Adrenal gland (tissue), 12 donors: Measurements from ENCODE around the gene BCAS4. TPM values are rescaled to one million over a fixed set of nuclear protein-coding genes. Genes with fewer than 3 reads are reported as not detected.

Experiments used
- DNase-seq, 7 donors: peaks; one replicate each; pipeline ENCODE4 v3.0.0-alpha.2; 2019 to 2020
- H3K27ac ChIP-seq, 5 donors: fragments of 200-600 bp; sonication (generic) in 4 of 5; 1 replicate in 3 of 5; 2 replicates in 2 of 5; pipeline versions ENCODE4 v1.5.1 to v1.8.0; 2016 to 2020; ENCODE audit warnings: mild to moderate bottlenecking in 1 of 5
- H3K27me3 ChIP-seq: fragments of 200-600 bp; 2 replicates; pipeline ENCODE4 v1.8.0; 2021
- H3K36me3 ChIP-seq, 2 donors: fragments of 200-600 bp; replicated peaks in 1 of 2; 1 replicate in 1 of 2; 2 replicates in 1 of 2; pipeline versions ENCODE4 v1.5.1 to v1.8.0; 2018 to 2022
- H3K4me1 ChIP-seq, 2 donors: fragments of 200-600 bp; replicated peaks in 1 of 2; 1 replicate in 1 of 2; 2 replicates in 1 of 2; pipeline versions ENCODE4 v1.5.1 to v1.8.0; 2018 to 2021
- H3K4me3 ChIP-seq, 4 donors: fragments of 200-600 bp; sonication (generic) in 3 of 4; one replicate each; pipeline ENCODE4 v1.5.1; 2016 to 2018
- H3K9me3 ChIP-seq, 3 donors: fragments of 200-600 bp; sonication (generic) in 1 of 3; replicated peaks in 1 of 3; 1 replicate in 2 of 3; 2 replicates in 1 of 3; pipeline versions ENCODE4 v1.5.1 to v1.8.0; 2016 to 2021
- POLR2A ChIP-seq, 2 donors: fragments of 450-650 bp; IDR thresholded peaks; one replicate each; pipeline ENCODE4 v1.6.1; 2017; ENCODE audit warnings: antibody characterized with exemption in 2 of 2, mild to moderate bottlenecking in 2 of 2, moderate library complexity in 1 of 2
- WGBS, 4 donors: extraction: QIAGEN DNeasy Blood & Tissue Kit in 2 of 4; methylation state at CpG; one replicate each; pipeline versions ENCODE4 v1.1.5 to v1.1.7; 2013 to 2017; 5-methylcytosine and 5-hydroxymethylcytosine counted together
- intact Hi-C, 2 donors: fragments of 100-400 bp; cut with DNase I; formaldehyde crosslinking; loops; one replicate each; pipeline versions ENCODE4 v1.14.1 to v1.15.0; 2022 to 2023
- polyA plus RNA-seq, 3 donors: library from polyadenylated mRNA; stranded (reverse); fragments of 200-250 nt in 2 of 3; fragments of 350-450 nt in 1 of 3; fragmentation: Illumina TruSeq in 1 of 3; extraction: RNeasy Lipid Tissue Mini Kit (QIAGEN cat#74804) in 1 of 3; gene quantifications; one replicate each; pipeline ENCODE4 v1.2.3, GENCODE V29; 2013 to 2014
- total RNA-seq, 9 donors: library from RNA; depleted of rRNA in 4 of 9; stranded (reverse); fragments of >200 nt in 4 of 9; fragments of 120-200 nt in 1 of 9; fragmentation: NEBNext Ultra II Directional in 1 of 9; extraction: Animal tissue kit (Norgen Biotek cat#: 25700) in 1 of 9; gene quantifications; one replicate each; pipeline versions ENCODE4 v1.1.0 to v1.2.4, GENCODE V29; 2013 to 2023
- TF ChIP-seq, protein P1 (sequence below), 6 experiments: fragments of 450-650 bp in 4 of 6; fragments of 200-600 bp in 2 of 6; sonication (generic) in 1 of 6; IDR thresholded peaks; 1 replicate in 5 of 6; 2 replicates in 1 of 6; pipeline versions ENCODE4 v1.5.1 to v1.8.0; 2016 to 2021; ENCODE audit warnings: antibody characterized with exemption in 6 of 6, mild to moderate bottlenecking in 2 of 6, moderate library complexity in 1 of 6
- donor health status: healthy with polysubstance abuse.
- donor health status: Bipolar disorder and iron deficiency.
- donor health status: DM: yes; HTN: yes; CAD: no.
- donor health status: DM: no; HTN: no; CAD: no.
- donor health status: DM: no; HTN: no; CAD: no.
- donor health status: DM: yes; HTN: yes; CAD: no.

The BCAS4 gene
- total and polyA plus RNA-seq, 12 donors, result 0.66 to 5.1 (median 1.5) TPM

DNA sequence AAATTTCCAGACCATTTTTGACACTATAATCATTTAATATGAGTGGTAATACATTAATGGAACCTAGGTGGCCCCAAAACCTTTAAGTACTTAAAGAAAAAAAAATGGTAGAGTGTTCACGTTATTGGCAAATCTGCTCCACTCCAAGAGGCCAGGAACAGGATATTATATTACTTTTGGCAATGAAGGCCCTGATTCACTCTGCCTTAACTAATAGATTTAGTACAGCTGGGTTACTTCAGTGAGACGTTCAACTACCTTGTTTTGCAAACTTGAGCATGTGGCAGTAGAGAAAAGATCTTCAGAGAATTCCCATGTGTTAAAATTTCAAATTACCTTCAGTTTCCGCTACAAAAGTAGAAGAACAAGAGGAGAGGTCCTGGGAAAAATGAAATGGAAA, 123.5 kb downstream of the BCAS4 start:
- no peak overlapping the region for H3K27ac ChIP-seq
- no peaks in the 10 kb centered on the region for H3K36me3 ChIP-seq
- TF ChIP-seq POLR2A (IDR thresholded peaks at IDR 0.05), result no peak
- TF ChIP-seq, protein P1, sequence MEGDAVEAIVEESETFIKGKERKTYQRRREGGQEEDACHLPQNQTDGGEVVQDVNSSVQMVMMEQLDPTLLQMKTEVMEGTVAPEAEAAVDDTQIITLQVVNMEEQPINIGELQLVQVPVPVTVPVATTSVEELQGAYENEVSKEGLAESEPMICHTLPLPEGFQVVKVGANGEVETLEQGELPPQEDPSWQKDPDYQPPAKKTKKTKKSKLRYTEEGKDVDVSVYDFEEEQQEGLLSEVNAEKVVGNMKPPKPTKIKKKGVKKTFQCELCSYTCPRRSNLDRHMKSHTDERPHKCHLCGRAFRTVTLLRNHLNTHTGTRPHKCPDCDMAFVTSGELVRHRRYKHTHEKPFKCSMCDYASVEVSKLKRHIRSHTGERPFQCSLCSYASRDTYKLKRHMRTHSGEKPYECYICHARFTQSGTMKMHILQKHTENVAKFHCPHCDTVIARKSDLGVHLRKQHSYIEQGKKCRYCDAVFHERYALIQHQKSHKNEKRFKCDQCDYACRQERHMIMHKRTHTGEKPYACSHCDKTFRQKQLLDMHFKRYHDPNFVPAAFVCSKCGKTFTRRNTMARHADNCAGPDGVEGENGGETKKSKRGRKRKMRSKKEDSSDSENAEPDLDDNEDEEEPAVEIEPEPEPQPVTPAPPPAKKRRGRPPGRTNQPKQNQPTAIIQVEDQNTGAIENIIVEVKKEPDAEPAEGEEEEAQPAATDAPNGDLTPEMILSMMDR (IDR thresholded peaks at IDR 0.05), result no peak
- no peak for DNase-seq
- WGBS, 4 donors, result 40 to 49% (median 44%) methylated on average over 3 of the region's 3 CpGs
- no peaks in the 10 kb centered on the region for H3K27me3 ChIP-seq
- peaks cover 35 to 93% of the 10 kb centered on the region in 2 donors for H3K4me1 ChIP-seq
- intact Hi-C loops, result no loop called here
- no peak overlapping the region for H3K4me3 ChIP-seq
- H3K9me3 ChIP-seq, result no peaks in the 10 kb centered on the region

DNA sequence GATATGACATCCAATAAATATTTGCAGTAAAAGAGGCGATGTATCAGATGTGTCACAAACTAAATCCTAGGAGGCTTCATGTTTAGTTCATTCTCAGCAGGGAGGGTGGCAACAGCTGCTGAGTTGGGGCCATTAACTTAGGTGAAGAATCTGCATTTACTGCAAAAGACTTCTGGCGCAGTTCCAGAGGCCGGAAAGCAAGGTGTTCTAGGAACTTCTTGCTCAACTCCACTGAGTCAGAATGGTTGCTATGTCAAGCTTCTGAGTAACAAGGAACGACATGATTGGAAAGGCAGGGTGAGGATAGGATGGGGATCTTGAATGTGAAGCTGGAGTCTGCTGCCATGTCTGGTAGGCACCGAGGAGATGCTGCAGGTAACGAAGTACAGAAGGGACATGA, 124.7 kb downstream of the BCAS4 start:
- Histone ChIP-seq H3K27ac (peak overlapping the region in 1 of 5 donors; percentile 20), H3K27me3 (no peaks in the 10 kb centered on the region), H3K36me3 (no peaks in the 10 kb centered on the region), H3K4me3 (no peak overlapping the region), H3K4me1 (peaks cover 26 to 93% of the 10 kb centered on the region in 2 donors), H3K9me3 (no peaks in the 10 kb centered on the region)
- no peak for TF ChIP-seq POLR2A (IDR thresholded peaks at IDR 0.05)
- TF ChIP-seq, protein P1 (IDR thresholded peaks at IDR 0.05), result no peak
- WGBS, 4 donors, result 55 to 62% (median 60%) methylated on average over 6 of the region's 6 CpGs
- intact Hi-C loops, result no loop called here
- DNase-seq, result peak; percentile 36 to 83 (median 76)

DNA sequence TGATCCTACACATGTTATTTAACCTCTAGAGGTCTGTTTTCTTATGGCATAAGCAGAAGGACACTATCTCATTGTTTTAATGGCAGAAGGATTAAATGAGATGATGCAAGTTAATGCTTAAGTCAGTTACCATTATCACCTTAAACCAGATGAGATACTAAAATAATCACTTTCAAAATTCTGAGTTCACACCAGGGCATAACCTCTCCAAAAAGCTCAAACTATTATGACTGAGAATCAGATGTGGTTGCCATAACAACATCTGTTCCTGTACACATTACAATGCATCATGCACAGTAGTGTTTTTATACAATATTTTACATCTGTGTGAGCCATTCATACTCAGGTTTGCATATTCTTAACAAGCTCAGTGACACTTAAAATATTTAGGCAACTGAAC, 126.1 kb downstream of the BCAS4 start:
- H3K36me3 ChIP-seq, result no peaks in the 10 kb centered on the region
- H3K9me3 ChIP-seq, result no peaks in the 10 kb centered on the region
- no peak for DNase-seq
- peaks cover 21 to 91% of the 10 kb centered on the region in 2 donors for H3K4me1 ChIP-seq
- no peak overlapping the region for H3K4me3 ChIP-seq
- no peak overlapping the region for H3K27ac ChIP-seq
- intact Hi-C loops, result no loop called here
- TF ChIP-seq, protein P1 (IDR thresholded peaks at IDR 0.05), result no peak
- TF ChIP-seq POLR2A (IDR thresholded peaks at IDR 0.05), result no peak
- no peaks in the 10 kb centered on the region for H3K27me3 ChIP-seq

DNA sequence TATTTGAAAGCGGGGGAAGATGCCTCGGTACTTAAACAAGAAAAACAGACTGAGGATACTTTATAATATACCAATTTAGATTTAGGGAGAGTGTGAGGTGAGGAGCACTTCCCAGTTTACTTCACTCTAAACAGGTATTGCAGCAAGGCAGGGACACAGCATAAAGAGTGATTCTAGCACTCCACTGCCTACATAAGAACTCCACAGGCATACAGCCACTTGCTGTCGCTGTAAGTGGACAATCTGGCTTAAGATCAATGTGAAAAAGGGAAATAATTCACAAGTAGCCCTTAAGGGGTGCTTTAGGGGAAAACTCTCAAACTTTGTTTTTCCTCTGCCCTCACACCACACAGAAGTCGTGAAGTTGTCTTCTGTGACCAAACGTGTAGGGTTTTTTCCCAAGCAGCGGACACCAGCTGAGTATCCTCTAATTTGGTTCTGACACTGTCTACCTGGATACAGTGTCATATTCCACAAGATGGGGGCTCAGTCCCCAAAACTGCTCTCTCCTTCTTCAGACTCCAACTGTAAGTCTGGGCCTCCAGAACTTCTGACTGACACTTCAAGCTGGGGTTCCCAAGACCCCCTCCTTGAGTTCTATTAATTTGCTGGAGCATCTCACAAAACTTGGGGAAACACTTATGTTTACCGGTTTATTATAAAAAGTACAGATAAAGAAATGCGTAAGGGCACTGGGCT, 127.1 kb downstream of the BCAS4 start:
- Histone ChIP-seq H3K4me3 (no peak overlapping the region), H3K36me3 (no peaks in the 10 kb centered on the region), H3K27ac (no peak overlapping the region), H3K4me1 (peaks cover 15 to 91% of the 10 kb centered on the region in 2 donors), H3K27me3 (no peaks in the 10 kb centered on the region), H3K9me3 (no peaks in the 10 kb centered on the region)
- WGBS, 4 donors, result 65 to 76% (median 74%) methylated on average over 8 of the region's 8 CpGs
- intact Hi-C loops, result no loop called here
- no peak for DNase-seq
- TF ChIP-seq, protein P1 (IDR thresholded peaks at IDR 0.05), result no peak
- no peak for TF ChIP-seq POLR2A (IDR thresholded peaks at IDR 0.05)
